G401 (cell line): ENCODE data around the gene NECTIN2. TPM values are rescaled to one million over a fixed set of nuclear protein-coding genes. Genes with fewer than 3 reads are reported as not detected.

Source experiments
- DNase-seq: peaks from one replicate; pipeline ENCODE4 v3.0.0-alpha.2; 2015; ENCODE audit warnings: low spot score
- in situ Hi-C: cut with HindIII; loops from 2 replicates; pipeline ENCODE4 v1.10.0; 2016; ENCODE audit warnings: low sequenced_read_pairs, mixed read lengths
- total RNA-seq: library from RNA; depleted of rRNA; stranded (reverse); fragments of >200 nt; shearing (Covaris generic); gene quantifications from 2 replicates; pipeline ENCODE4 v1.2.3, GENCODE V29; 2014; rRNA removed

The NECTIN2 gene
- 126 and 154 TPM in 2 replicates for total RNA-seq

DNA sequence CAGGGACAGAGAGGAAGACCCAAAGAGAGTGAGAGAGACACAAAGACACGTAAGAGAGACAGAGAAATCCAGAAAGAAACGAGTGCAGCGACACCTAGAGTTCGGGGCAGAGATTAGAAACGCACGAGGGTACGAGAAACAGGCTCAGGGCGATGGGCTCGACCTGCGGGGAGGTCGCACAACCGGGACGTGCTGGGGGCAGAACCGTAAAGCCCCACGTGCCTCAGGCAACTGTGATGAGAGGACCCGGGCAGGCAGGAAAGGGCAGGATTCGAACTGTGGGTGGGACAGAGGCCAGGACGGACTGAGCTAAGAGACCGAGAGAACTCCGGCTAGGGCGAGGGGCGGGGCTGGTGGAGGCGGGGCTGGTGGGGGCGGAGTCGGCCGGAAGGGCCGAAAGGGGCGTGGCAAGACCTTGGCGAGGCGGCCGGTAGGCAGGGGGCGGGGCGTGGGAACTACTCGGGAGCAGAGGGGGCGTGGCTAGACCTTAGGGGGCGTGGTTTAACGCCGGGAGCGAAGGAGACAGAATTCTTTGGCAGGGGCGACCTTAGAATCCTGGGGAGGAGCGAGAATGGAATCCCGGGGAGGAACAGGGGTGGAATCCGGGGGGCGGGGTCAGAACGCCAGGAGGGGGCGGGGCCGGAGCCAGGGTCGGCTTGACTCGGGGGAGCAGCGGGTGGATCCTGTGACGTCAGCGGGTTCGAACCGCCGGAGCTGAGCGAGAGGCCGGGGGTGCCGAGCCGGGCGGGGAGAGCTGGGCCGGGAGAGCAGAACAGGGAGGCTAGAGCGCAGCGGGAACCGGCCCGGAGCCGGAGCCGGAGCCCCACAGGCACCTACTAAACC lies at the start of gene NECTIN2:
Gene NECTIN2 (plus strand): TSS at position 686 of the 843 bp plus-strand sequence. CDS start 229 bp downstream, outside the sequence.
- in situ Hi-C loops, result loop anchor here (25.0 kb wide), 1 partner anchor 134 kb away; no protein-coding TSS in a partner anchor
- DNase-seq, result peak; percentile 71

GRCh38 chr19:44796701-44797115 lies 49.4 kb upstream of the NECTIN2 start:
- in situ Hi-C loops, result no loop called here
- peak; percentile 10 for DNase-seq

- in situ Hi-C loops, result no loop called here
- DNase-seq, result no peak
Measured at GRCh38 chr19:44799627-44800346, 46.3 kb upstream of the NECTIN2 start.

- peak; percentile 52 for DNase-seq
- in situ Hi-C loops, result no loop called here
Measured at GRCh38 chr19:44800461-44800860, 45.6 kb upstream of the NECTIN2 start.

GRCh38 chr19:44803442-44804428 lies 42.4 kb upstream of the NECTIN2 start:
- in situ Hi-C loops, result no loop called here
- no peak for DNase-seq

DNA sequence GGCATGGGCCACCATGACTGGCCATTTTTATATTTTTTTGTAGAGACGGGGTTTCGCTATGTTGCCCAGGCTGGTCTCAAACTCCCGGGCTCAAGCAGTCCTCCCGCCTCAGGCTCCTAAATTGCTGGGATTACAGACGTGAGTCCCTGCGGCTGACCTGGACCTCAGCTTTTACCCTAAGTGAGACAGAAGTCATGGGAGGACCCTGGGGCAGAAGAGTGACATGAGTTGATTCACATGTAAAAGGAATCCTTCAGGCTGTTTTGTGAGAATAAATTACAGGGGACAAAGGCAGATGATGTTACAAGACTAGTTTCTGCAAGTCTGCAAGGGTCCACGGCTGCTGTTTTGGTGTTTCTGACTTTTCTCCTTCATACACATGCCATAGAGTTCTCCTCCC lies 39.8 kb upstream of the NECTIN2 start:
- in situ Hi-C loops, result no loop called here
- no peak for DNase-seq

DNA sequence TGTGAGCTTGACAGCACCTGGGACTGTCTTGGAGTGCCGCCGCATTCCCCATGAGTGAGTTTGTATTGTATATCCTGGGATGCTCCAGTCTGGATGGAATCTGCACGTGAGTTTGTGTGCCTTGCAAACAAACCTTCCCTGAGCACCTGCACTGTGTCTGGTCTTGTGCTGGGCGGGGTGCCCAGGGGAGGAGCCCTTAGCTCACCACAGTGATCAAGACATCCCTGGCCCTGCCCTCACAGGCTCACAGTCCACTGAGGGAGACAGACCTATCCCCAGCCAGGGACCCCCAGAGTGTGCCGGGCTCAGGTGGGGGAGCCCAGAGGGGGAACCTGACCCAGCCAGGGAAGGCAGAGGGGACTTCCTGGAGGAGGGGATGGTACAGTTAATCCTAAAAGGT lies 38.9 kb upstream of the NECTIN2 start:
- in situ Hi-C loops, result no loop called here
- no peak for DNase-seq

DNA sequence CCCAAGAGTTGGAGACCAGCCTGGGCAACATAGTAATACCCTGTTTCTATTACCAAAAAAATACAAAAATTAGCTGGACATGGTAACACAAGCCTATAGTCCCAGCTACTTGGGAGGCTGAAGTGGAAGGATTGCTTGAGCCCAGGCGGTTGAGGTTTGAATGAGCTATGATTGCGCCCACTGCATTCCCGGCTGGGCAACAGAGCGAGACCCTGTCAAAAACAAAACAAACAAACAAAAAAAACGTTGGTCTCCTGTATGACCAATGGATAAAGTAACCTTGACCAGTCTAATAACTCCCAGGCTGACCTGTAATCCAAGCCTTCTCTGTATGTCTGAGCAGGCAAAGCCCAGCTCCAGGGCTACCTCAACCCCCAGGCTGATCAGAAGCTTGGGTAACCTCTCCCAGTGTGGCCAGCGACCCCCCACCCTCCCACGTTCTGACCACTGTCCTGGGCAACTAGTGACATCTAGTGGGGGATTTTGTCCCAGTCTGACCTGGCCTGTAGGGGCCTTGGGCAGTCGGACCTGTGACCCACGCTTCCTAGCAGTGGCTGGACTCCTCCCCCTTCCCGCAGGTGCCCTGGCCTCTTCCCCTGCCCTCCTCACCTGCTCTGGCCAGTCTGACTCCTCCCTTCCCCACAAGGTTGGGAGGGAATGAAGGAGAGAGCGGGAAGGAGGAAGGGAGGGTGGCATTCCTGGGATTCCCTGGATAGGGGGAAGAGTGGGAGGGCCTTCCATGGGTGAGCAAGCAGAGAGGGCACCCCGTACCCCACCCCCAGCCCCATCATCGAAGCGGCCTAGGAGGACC lies 38.2 kb upstream of the NECTIN2 start:
- in situ Hi-C loops, result no loop called here
- peak; percentile 39 for DNase-seq

GRCh38 chr19:44808463-44809371 lies 37.4 kb upstream of the NECTIN2 start, which contains the start of gene BCAM:
Gene BCAM, plus strand, starts transcription at chr19:44809103. Its CDS starts 22 bp downstream, at chr19:44809125.
- in situ Hi-C loops, result no loop called here
- peak; percentile 9 for DNase-seq

DNA sequence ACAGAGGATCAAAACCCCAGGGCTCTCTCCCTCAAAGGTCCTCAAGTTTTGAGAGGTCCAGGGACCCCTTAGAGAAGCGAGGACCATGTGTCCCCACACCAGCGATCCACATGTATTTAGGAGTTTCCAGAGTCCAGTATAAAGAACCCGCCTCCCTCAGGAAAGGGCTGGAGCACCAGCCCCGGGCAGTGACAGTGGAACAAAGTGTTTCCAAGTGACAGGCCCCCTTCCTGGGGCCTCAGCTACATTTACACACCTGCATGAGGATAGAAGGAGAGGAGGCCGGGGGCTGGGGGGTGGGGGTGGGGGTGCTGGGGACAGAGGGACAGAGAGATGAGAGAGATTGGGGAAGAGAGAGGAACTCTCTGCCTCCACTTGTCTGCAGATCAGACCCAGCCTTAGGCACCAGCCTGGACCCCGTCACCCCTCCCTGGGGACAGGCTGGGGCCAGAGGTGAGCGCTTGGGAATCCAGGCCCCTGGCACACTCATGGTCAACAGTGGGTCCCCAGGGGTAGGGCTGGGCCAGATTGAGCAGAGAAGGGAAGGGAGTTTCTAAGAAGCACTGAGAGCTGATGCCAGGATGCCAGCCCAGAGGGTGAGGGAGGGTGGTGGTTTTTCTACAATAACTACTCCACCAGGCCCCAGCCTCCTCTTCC lies 36.4 kb upstream of the NECTIN2 start:
- DNase-seq, result no peak
- in situ Hi-C loops, result no loop called here

DNA sequence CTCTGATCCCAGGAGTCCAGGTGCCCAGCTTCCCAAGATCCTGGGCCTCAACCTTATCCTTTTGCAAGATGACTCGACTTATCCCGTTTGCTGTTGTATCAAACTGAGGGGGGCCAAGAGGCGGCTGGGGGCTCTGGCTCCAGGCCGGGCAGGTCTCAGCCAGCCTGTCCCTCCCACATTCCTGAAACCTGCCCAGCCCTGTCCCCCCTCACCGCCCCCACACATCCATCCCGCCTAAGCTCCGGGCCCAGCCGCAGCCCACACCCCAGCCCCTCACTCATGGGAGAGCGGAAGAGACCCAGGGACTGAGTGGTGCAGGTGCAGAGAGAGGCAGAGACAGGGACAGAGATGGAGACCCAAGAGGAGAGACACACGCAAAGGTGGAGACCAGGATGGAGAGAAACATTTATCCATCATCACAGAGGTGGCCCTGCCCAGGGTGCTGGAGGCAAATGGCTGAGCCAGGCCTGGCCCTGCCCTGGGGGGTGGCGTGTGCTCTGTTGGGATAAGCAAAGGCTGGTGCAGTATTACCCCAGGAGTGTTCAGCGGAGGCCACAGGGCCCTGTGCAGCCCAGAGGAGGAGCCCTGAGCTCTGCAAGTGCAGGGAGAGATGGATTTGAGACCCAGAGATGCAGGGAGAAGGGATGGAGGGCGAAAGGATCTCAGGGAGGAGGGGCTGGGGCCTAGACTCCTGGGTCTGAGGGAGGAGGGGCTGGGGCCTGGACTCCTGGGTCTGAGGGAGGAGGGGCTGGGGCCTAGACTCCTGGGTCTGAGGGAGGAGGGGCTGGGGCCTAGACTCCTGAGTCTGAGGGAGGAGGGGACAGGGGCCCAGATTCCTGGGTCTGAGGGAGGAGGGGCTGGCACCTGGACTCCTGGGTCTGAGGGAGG lies 35.6 kb upstream of the NECTIN2 start:
- in situ Hi-C loops, result no loop called here
- no peak for DNase-seq

DNA sequence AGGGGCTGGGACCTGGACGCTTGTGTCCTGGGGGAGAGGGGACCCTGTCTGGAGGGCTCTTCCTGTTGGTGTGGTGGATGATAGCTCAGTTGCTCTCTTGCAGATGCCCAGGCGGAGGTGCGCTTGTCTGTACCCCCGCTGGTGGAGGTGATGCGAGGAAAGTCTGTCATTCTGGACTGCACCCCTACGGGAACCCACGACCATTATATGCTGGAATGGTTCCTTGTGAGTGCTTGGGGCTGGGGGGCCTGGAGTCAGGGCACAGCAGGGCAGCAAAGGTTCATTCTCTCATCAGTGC lies 35.0 kb upstream of the NECTIN2 start:
- in situ Hi-C loops, result no loop called here
- DNase-seq, result no peak

GRCh38 chr19:44812142-44812718 lies 33.9 kb upstream of the NECTIN2 start:
- in situ Hi-C loops, result no loop called here
- DNase-seq, result no peak

DNA sequence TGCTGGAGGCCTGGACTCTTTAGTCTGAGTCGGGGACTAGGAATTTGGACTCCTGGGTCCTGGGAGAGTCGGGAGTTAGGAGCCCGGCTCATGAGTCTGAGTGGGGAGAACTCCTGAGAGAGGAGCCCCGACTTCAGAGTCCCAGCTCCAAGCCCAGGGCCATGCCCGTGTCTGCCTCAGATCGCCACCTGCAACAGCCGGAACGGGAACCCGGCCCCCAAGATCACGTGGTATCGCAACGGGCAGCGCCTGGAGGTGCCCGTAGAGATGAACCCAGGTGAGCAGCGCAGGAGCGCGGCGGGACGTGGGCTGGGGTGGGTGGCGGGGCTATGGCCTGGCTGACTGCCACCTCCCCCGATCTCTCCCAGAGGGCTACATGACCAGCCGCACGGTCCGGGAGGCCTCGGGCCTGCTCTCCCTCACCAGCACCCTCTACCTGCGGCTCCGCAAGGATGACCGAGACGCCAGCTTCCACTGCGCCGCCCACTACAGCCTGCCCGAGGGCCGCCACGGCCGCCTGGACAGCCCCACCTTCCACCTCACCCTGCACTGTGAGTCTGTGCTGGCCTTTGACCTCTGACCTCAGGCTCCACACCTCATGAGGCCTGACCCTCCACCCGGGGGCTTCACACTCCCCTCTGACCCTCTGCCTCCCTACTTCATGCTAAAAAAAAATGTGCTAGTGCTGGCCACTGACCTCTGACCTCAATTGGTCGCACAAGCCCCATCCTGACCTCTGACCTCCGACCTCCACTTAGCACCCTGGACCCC lies 32.8 kb upstream of the NECTIN2 start:
- DNase-seq, result no peak
- in situ Hi-C loops, result no loop called here

DNA sequence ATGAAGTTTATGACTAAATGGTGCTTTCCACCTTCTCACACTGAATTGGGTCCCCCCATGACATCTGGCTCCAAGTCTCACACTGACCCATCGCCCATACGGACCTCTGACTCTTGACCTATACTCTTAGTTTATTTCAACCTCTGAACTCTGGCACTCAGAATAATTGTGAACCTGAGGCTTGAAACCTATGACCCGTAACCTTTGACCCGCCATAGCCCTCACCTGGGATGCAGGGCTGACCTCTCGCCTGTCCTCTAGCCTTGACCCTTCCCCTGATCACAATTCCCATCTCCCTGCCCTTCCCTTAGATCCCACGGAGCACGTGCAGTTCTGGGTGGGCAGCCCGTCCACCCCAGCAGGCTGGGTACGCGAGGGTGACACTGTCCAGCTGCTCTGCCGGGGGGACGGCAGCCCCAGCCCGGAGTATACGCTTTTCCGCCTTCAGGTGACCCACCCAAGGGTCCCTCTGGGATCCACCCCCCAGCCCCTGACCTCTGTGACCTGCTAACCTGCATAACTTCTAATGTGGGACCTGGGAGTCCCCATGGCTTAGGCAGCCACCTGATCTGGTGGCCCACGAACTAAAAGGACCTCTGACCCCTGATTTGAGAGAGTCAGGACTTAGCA lies 32.1 kb upstream of the NECTIN2 start:
- in situ Hi-C loops, result no loop called here
- no peak for DNase-seq
